ENCODE measurements around the gene KDM2B. TPM values are rescaled to one million over a fixed set of nuclear protein-coding genes. Genes with fewer than 3 reads are reported as not detected.

KDM2B gene
- total and polyA plus RNA-seq, 10 of the 15 experiments (the other 5 are each of a cell fraction or from before 2014, with no cell fraction given), result 13.6 to 124 (median 40.4) TPM

DNA sequence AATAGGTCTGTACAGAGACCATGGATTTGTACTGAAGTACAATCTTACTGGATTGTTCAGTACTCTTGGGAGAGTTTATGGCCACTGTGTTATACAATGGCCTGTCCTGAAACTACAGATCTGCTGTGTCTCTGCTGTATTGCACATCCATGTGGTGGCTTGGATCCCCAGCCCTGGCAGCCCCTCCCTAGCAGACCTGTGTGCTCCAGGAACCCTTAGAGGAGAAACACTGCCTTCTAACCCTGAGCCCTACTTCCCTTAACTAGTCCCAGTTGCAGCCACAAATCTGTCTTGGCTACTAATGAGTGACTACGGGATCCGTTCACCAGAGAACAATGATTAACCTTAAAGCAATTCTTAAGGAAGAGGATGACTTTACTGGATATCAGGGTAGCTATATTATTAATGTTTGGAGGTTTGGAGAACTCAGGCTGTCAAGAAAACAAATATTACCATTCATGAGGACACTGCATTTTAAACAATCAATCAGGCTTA is 153.2 kb downstream of the KDM2B start:
- ChIA-PET POLR2A (interaction anchor here (0.6 kb wide), 1 partner anchor 367 kb away, joined by 3 read pairs; no protein-coding TSS in a partner anchor), CTCF (interaction anchor here (0.8 to 1.3 kb wide), 2 partner anchors 15 to 28 kb away, joined by 5 read pairs; partner anchors contain the start of gene RNF34), SMC1A (ENCODE audit: uncharacterized antibody, unreplicated experiment) (no interaction called here), RAD21 (ENCODE audit: unreplicated experiment) (interaction anchor here (0.6 kb wide), 1 partner anchor 1101 kb away, joined by 3 read pairs; no protein-coding TSS in a partner anchor)
- H3K79me2 ChIP-seq (ENCODE audit: control insufficient read depth, insufficient read depth, low read length), result peaks cover 4% of the 10 kb centered on the region
- BruUV-seq (replicated peaks), result no TSS peak
- DNase-seq (ENCODE audit: low read depth, low spot score) (no peak), FAIRE-seq (no peak), ATAC-seq (no peak)
- H3K9me3 ChIP-seq (replicated peaks; ENCODE audit: control insufficient read depth, insufficient read depth, low read length), result no peaks in the 10 kb centered on the region
- H3K4me2 ChIP-seq (ENCODE audit: control insufficient read depth, insufficient read depth), result no peak overlapping the region
- H4K20me1 ChIP-seq (ENCODE audit: control insufficient read depth, insufficient read depth), result no peaks in the 10 kb centered on the region
- H3K27me3 ChIP-seq (replicated peaks in 1 of 2; ENCODE audit: control insufficient read depth in 2 of 2, insufficient read depth in 2 of 2, low read length in 1 of 2), result no peaks in the 10 kb centered on the region
- WGBS (ENCODE audit: insufficient coverage, insufficient replicate concordance, low lambda C conversion rate, missing lambda C conversion rate), result 87% methylated on average over 2 of the region's 2 CpGs
- H3K4me3 ChIP-seq, result no peak overlapping the region
- in situ Hi-C loops (cut with MboI), result loop anchor here (25.0 kb wide), 1 partner anchor 90 kb away; no protein-coding TSS in a partner anchor
- H3K4me1 ChIP-seq (ENCODE audit: control insufficient read depth, insufficient read depth, low read length), result peaks cover 22% of the 10 kb centered on the region
- H3K36me3 ChIP-seq (ENCODE audit: control insufficient read depth in 2 of 2, insufficient read depth in 2 of 2, low read length in 1 of 2), result peaks cover 35% of the 10 kb centered on the region in 2 experiments
- intact Hi-C loops (cut with micrococcal nuclease; ENCODE audit: unreplicated experiment), result no loop called here
- H3K27ac ChIP-seq (ENCODE audit: control insufficient read depth, insufficient read depth), result no peak overlapping the region
- no peak overlapping the region for H3K9ac ChIP-seq (ENCODE audit: control insufficient read depth, insufficient read depth, low read length)
- H2AFZ ChIP-seq (ENCODE audit: control insufficient read depth, low read depth, low read length), result no peak overlapping the region
- TF ChIP-seq, protein P1, sequence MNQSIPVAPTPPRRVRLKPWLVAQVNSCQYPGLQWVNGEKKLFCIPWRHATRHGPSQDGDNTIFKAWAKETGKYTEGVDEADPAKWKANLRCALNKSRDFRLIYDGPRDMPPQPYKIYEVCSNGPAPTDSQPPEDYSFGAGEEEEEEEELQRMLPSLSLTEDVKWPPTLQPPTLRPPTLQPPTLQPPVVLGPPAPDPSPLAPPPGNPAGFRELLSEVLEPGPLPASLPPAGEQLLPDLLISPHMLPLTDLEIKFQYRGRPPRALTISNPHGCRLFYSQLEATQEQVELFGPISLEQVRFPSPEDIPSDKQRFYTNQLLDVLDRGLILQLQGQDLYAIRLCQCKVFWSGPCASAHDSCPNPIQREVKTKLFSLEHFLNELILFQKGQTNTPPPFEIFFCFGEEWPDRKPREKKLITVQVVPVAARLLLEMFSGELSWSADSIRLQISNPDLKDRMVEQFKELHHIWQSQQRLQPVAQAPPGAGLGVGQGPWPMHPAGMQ (IDR thresholded peaks at IDR 0.05; ENCODE audit: borderline replicate concordance), result no peak
- no peak for TF ChIP-seq SPI1 (IDR thresholded peaks at IDR 0.05; ENCODE audit: borderline replicate concordance, insufficient read depth, low read depth, low read length)
- no peak for TF ChIP-seq ZBTB4 (CRISPR knock-in tag; IDR thresholded peaks at IDR 0.05)
- no peak for TF ChIP-seq RBBP5 (conservative IDR thresholded peaks at IDR 0.05)
- no peak for TF ChIP-seq MYB (IDR thresholded peaks at IDR 0.05; ENCODE audit: borderline replicate concordance, low read depth, low read length)
- TF ChIP-seq ZZZ3 (IDR thresholded peaks at IDR 0.05; ENCODE audit: control insufficient read depth, insufficient read length, low read depth), result no peak
- TF ChIP-seq EP300 (IDR thresholded peaks at IDR 0.05; ENCODE audit: borderline replicate concordance in 1 of 2, control insufficient read depth in 1 of 2, low read depth in 2 of 2, low read length in 2 of 2), result no peak
- TF ChIP-seq NFYA (IDR thresholded peaks at IDR 0.05; ENCODE audit: borderline replicate concordance, low read depth, low read length), result no peak
- TF ChIP-seq SMC3 (IDR thresholded peaks at IDR 0.05; ENCODE audit: borderline replicate concordance, low read length), result no peak
- no peak for TF ChIP-seq ZNF687 (IDR thresholded peaks at IDR 0.05)
- TF ChIP-seq ASH2L (IDR thresholded peaks at IDR 0.05; ENCODE audit: borderline replicate concordance, low read depth), result no peak
- TF ChIP-seq, protein P2, sequence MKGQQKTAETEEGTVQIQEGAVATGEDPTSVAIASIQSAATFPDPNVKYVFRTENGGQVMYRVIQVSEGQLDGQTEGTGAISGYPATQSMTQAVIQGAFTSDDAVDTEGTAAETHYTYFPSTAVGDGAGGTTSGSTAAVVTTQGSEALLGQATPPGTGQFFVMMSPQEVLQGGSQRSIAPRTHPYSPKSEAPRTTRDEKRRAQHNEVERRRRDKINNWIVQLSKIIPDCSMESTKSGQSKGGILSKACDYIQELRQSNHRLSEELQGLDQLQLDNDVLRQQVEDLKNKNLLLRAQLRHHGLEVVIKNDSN (IDR thresholded peaks at IDR 0.05; ENCODE audit: borderline replicate concordance, extremely low read length, insufficient read depth, low read depth, low read length), result no peak
- TF ChIP-seq RAD21 (IDR thresholded peaks at IDR 0.05; ENCODE audit: insufficient read depth, low read depth, low read length), result no peak
- no peak for TF ChIP-seq PAX8 (IDR thresholded peaks at IDR 0.05)

All from GM12878 (cell line).